Mesendoderm (in vitro differentiated cells): ENCODE data around the gene GPNMB.

Experiments
- DNase-seq: peaks from one replicate; pipeline ENCODE4 v3.0.0; 2013
- H2AK5ac ChIP-seq: 2 replicates; pipeline ENCODE4 v1.6.1; 2013; ENCODE audit warnings: low read length, inconsistent platforms
- H2BK120ac ChIP-seq: 2 replicates; pipeline ENCODE4 v1.6.1; 2013; ENCODE audit warnings: low read depth, mild to moderate bottlenecking, low read length, moderate library complexity, mixed read lengths
- H2BK15ac ChIP-seq: replicated peaks from 2 replicates; pipeline ENCODE4 v1.6.1; 2013; ENCODE audit warnings: low read depth, mild to moderate bottlenecking, moderate library complexity
- H2BK5ac ChIP-seq: 2 replicates; pipeline ENCODE4 v1.6.1; 2013; ENCODE audit warnings: low read length, inconsistent platforms
- H3K18ac ChIP-seq: 2 replicates; pipeline ENCODE4 v1.6.1; 2013; ENCODE audit warnings: mild to moderate bottlenecking, low read length, mixed read lengths
- H3K23ac ChIP-seq: one replicate; pipeline ENCODE4 v1.6.1; 2013; ENCODE audit warnings: low read length
- H3K27ac ChIP-seq: 2 replicates; pipeline ENCODE4 v1.5.1; 2013; ENCODE audit warnings: low read depth, mild to moderate bottlenecking, inconsistent platforms, low read length, moderate library complexity
- H3K27me3 ChIP-seq: 2 replicates; pipeline ENCODE4 v1.6.1; 2013; ENCODE audit warnings: low read length, control low read depth, mild to moderate bottlenecking, inconsistent platforms; ENCODE audit not compliant: insufficient read depth, poor library complexity
- H3K36me3 ChIP-seq: 2 replicates; pipeline ENCODE4 v1.6.1; 2013; ENCODE audit warnings: low read length, inconsistent platforms; ENCODE audit not compliant: control insufficient read depth, insufficient read depth
- H3K4ac ChIP-seq: one replicate; pipeline ENCODE4 v1.6.1; 2013; ENCODE audit warnings: low read depth, mild to moderate bottlenecking, low read length, moderate library complexity
- H3K4me1 ChIP-seq: 2 replicates; pipeline ENCODE4 v1.6.1; 2013; ENCODE audit warnings: low read depth, low read length, inconsistent platforms; ENCODE audit not compliant: control insufficient read depth
- H3K4me2 ChIP-seq: 2 replicates; pipeline ENCODE4 v1.6.1; 2013; ENCODE audit warnings: low read length
- H3K4me3 ChIP-seq: 2 replicates; pipeline ENCODE4 v1.5.1; 2013; ENCODE audit warnings: mild to moderate bottlenecking, low read length
- H3K56ac ChIP-seq: one replicate; pipeline ENCODE4 v1.6.1; 2013; ENCODE audit warnings: low read length
- H3K79me1 ChIP-seq: 2 replicates; pipeline ENCODE4 v1.6.1; 2013; ENCODE audit warnings: low read length, inconsistent platforms
- H3K79me2 ChIP-seq: 2 replicates; pipeline ENCODE4 v1.6.1; 2013; ENCODE audit warnings: mild to moderate bottlenecking, low read length; ENCODE audit not compliant: control insufficient read depth, insufficient read depth
- H3K9ac ChIP-seq: 2 replicates; pipeline ENCODE4 v1.6.1; 2013; ENCODE audit warnings: low read length, inconsistent platforms
- H4K5ac ChIP-seq: one replicate; pipeline ENCODE4 v1.6.1; 2013; ENCODE audit warnings: low read length
- H4K8ac ChIP-seq: one replicate; pipeline ENCODE4 v1.6.1; 2013; ENCODE audit warnings: low read depth, mild to moderate bottlenecking, control low read depth, low read length, moderate library complexity
- WGBS: extraction: QIAGEN DNeasy Blood & Tissue Kit; methylation state at CpG from one replicate; pipeline ENCODE4 v1.1.7; 2013; ENCODE audit warnings: low lambda C conversion rate, missing lambda C conversion rate; ENCODE audit not compliant: insufficient coverage; ENCODE audit errors: extremely low coverage; 5-methylcytosine and 5-hydroxymethylcytosine counted together

GPNMB gene

GRCh38 chr7:23230641-23231101 lies 15.9 kb upstream of the GPNMB start:
- no peak for DNase-seq
- Histone ChIP-seq H3K27ac (no peak overlapping the region), H3K4me3 (no peak overlapping the region), H3K56ac (no peak overlapping the region), H3K4me2 (no peak overlapping the region), H3K79me2 (no peaks in the 10 kb centered on the region), H3K36me3 (no peaks in the 10 kb centered on the region), H3K4me1 (no peaks in the 10 kb centered on the region), H2BK120ac (no peak overlapping the region), H3K23ac (no peak overlapping the region), H4K5ac (no peak overlapping the region), H3K27me3 (no peaks in the 10 kb centered on the region), H3K9ac (no peak overlapping the region), H3K4ac (no peak overlapping the region), H3K18ac (no peak overlapping the region), H2BK5ac (no peak overlapping the region), H2BK15ac (no peak overlapping the region), H3K79me1 (no peaks in the 10 kb centered on the region), H4K8ac (no peak overlapping the region), H2AK5ac (no peak overlapping the region)
- no CpG with 5 or more reads among the region's 6 CpGs for WGBS

- Histone ChIP-seq H3K27me3 (no peaks in the 10 kb centered on the region), H4K5ac (no peak overlapping the region), H3K4ac (no peak overlapping the region), H3K23ac (no peak overlapping the region), H3K4me3 (no peak overlapping the region), H3K56ac (no peak overlapping the region), H3K79me1 (no peaks in the 10 kb centered on the region), H3K9ac (no peak overlapping the region), H2BK15ac (no peak overlapping the region), H2AK5ac (no peak overlapping the region), H3K36me3 (no peaks in the 10 kb centered on the region), H2BK5ac (no peak overlapping the region), H3K18ac (no peak overlapping the region), H2BK120ac (no peak overlapping the region), H3K4me2 (no peak overlapping the region), H3K27ac (no peak overlapping the region), H4K8ac (no peak overlapping the region), H3K79me2 (no peaks in the 10 kb centered on the region), H3K4me1 (no peaks in the 10 kb centered on the region)
- peak; percentile 62 for DNase-seq
- no CpG with 5 or more reads among the region's 3 CpGs for WGBS
Observed at GRCh38 chr7:23232966-23233365, 13.6 kb upstream of the GPNMB start.

GRCh38 chr7:23234569-23235296 lies 11.8 kb upstream of the GPNMB start:
- no peak overlapping the region for H3K23ac ChIP-seq
- H4K8ac ChIP-seq, result no peak overlapping the region
- H3K27me3 ChIP-seq, result no peaks in the 10 kb centered on the region
- H2BK15ac ChIP-seq, result no peak overlapping the region
- no peak overlapping the region for H2BK5ac ChIP-seq
- H3K36me3 ChIP-seq, result no peaks in the 10 kb centered on the region
- H3K79me2 ChIP-seq, result no peaks in the 10 kb centered on the region
- H4K5ac ChIP-seq, result no peak overlapping the region
- no peak overlapping the region for H3K4me3 ChIP-seq
- no peak overlapping the region for H3K4ac ChIP-seq
- no peak overlapping the region for H3K27ac ChIP-seq
- DNase-seq, result no peak
- no peak overlapping the region for H3K56ac ChIP-seq
- H3K18ac ChIP-seq, result no peak overlapping the region
- no CpG with 5 or more reads among the region's 9 CpGs for WGBS
- H3K4me1 ChIP-seq, result no peaks in the 10 kb centered on the region
- H2BK120ac ChIP-seq, result no peak overlapping the region
- no peak overlapping the region for H3K9ac ChIP-seq
- no peaks in the 10 kb centered on the region for H3K79me1 ChIP-seq
- no peak overlapping the region for H2AK5ac ChIP-seq
- H3K4me2 ChIP-seq, result no peak overlapping the region

- no CpG with 5 or more reads among the region's 6 CpGs for whole genome bisulfite sequencing
- no peak overlapping the region for H3K4ac ChIP-seq
- no peak overlapping the region for H3K27ac ChIP-seq
- DNase-seq, result no peak
- H2AK5ac ChIP-seq, result no peak overlapping the region
- no peaks in the 10 kb centered on the region for H3K79me1 ChIP-seq
- H3K9ac ChIP-seq, result no peak overlapping the region
- no peaks in the 10 kb centered on the region for H3K4me1 ChIP-seq
- H3K4me3 ChIP-seq, result no peak overlapping the region
- H4K8ac ChIP-seq, result no peak overlapping the region
- H3K56ac ChIP-seq, result no peak overlapping the region
- H2BK15ac ChIP-seq, result no peak overlapping the region
- no peaks in the 10 kb centered on the region for H3K27me3 ChIP-seq
- H3K18ac ChIP-seq, result no peak overlapping the region
- no peak overlapping the region for H3K23ac ChIP-seq
- H4K5ac ChIP-seq, result no peak overlapping the region
- H3K79me2 ChIP-seq, result no peaks in the 10 kb centered on the region
- no peak overlapping the region for H2BK5ac ChIP-seq
- no peak overlapping the region for H2BK120ac ChIP-seq
- no peaks in the 10 kb centered on the region for H3K36me3 ChIP-seq
- no peak overlapping the region for H3K4me2 ChIP-seq
Observed at GRCh38 chr7:23235813-23236221, 10.8 kb upstream of the GPNMB start.

- no peak overlapping the region for H4K8ac ChIP-seq
- no peak overlapping the region for H2AK5ac ChIP-seq
- no peak overlapping the region for H3K4me3 ChIP-seq
- no peak overlapping the region for H2BK120ac ChIP-seq
- H3K4me1 ChIP-seq, result no peaks in the 10 kb centered on the region
- no CpG with 5 or more reads among the region's 3 CpGs for WGBS
- H3K18ac ChIP-seq, result no peak overlapping the region
- H3K4me2 ChIP-seq, result no peak overlapping the region
- no peak overlapping the region for H3K9ac ChIP-seq
- H3K36me3 ChIP-seq, result no peaks in the 10 kb centered on the region
- H3K56ac ChIP-seq, result no peak overlapping the region
- DNase-seq, result no peak
- no peak overlapping the region for H4K5ac ChIP-seq
- no peak overlapping the region for H3K4ac ChIP-seq
- H3K23ac ChIP-seq, result no peak overlapping the region
- no peak overlapping the region for H3K27ac ChIP-seq
- no peaks in the 10 kb centered on the region for H3K79me1 ChIP-seq
- no peak overlapping the region for H2BK5ac ChIP-seq
- H3K79me2 ChIP-seq, result no peaks in the 10 kb centered on the region
- H3K27me3 ChIP-seq, result no peaks in the 10 kb centered on the region
- H2BK15ac ChIP-seq, result no peak overlapping the region
Observed at GRCh38 chr7:23237000-23237399, 9.6 kb upstream of the GPNMB start.
